IMR-90 (cell line): ENCODE measurements around the gene WASF3. TPM values are rescaled to one million over a fixed set of nuclear protein-coding genes. Genes with fewer than 3 reads are reported as not detected.

ENCODE experiments used
- ATAC-seq: fragments of 200-7000 bp; cut with Tn5 transposase; 2 replicates; pipeline ENCODE4 v1.9.1; 2020; ENCODE audit warnings: low read depth, mild to moderate bottlenecking, moderate library complexity
- BruUV-seq: library from RNA; stranded (reverse); fragments of 400-500 nt; replicated peaks from 2 replicates; lab custom pipeline; 2021; lab: Mats Ljungman, UMichigan
- CTCF ChIA-PET: fragments of 300-600 bp; formaldehyde crosslinking; extraction: SDS; loops from one replicate; lab custom pipeline; 2021; ENCODE audit warnings: antibody characterized with exemption; lab: Yijun Ruan, JAX
- POLR2A ChIA-PET: fragments of 300-600 bp; sonication (Branson Sonifier 250); formaldehyde crosslinking; loops from one replicate; lab custom pipeline; 2022; ENCODE audit warnings: antibody characterized with exemption; ENCODE audit not compliant: unreplicated experiment; lab: Charles Lee
- DNase-seq: peaks from one replicate; pipeline ENCODE4 v3.0.0; 2013
- H2AFZ ChIP-seq: replicated peaks from 2 replicates; pipeline ENCODE3; 2013; ENCODE audit warnings: low read length, mild to moderate bottlenecking; ENCODE audit not compliant: poor library complexity
- H2AK5ac ChIP-seq: 2 replicates; pipeline ENCODE4 v1.6.1; 2013; ENCODE audit warnings: low read depth, low read length, inconsistent platforms
- H2AK9ac ChIP-seq: replicated peaks from 2 replicates; pipeline ENCODE3; 2013; ENCODE audit warnings: mild to moderate bottlenecking, low read depth, low read length, moderate library complexity; ENCODE audit not compliant: poor library complexity
- H2BK120ac ChIP-seq: 2 replicates; pipeline ENCODE4 v1.6.1; 2013; ENCODE audit warnings: low read depth, low read length, inconsistent platforms
- H2BK15ac ChIP-seq: 3 replicates; pipeline ENCODE4 v1.6.1; 2013; ENCODE audit warnings: low read depth, low read length, inconsistent platforms
- H2BK20ac ChIP-seq: 2 replicates; pipeline ENCODE4 v1.6.1; 2013; ENCODE audit warnings: low read depth, mild to moderate bottlenecking, inconsistent platforms, low read length, moderate library complexity
- H2BK5ac ChIP-seq: 2 replicates; pipeline ENCODE4 v1.6.1; 2013; ENCODE audit warnings: mild to moderate bottlenecking, low read depth, low read length, inconsistent platforms; ENCODE audit not compliant: poor library complexity, severe bottlenecking
- H3K14ac ChIP-seq: replicated peaks from 2 replicates; pipeline ENCODE4 v1.6.1; 2013; ENCODE audit warnings: low read depth, low read length, inconsistent platforms
- H3K18ac ChIP-seq: 2 replicates; pipeline ENCODE4 v1.6.1; 2013; ENCODE audit warnings: low read depth, low read length, control low read depth
- H3K23ac ChIP-seq: 2 replicates; pipeline ENCODE4 v1.6.1; 2013; ENCODE audit warnings: low read depth, low read length, inconsistent platforms
- H3K27ac ChIP-seq: 2 replicates; pipeline ENCODE4 v1.5.1; 2013; ENCODE audit warnings: mild to moderate bottlenecking, control low read depth, low read length; ENCODE audit not compliant: insufficient read depth
- H3K27me3 ChIP-seq: 2 replicates; pipeline ENCODE4 v1.6.1; 2013; ENCODE audit warnings: low read length; ENCODE audit not compliant: control insufficient read depth, insufficient read depth
- H3K36me3 ChIP-seq: 2 replicates; pipeline ENCODE4 v1.6.1; 2013; ENCODE audit warnings: low read length, mixed read lengths; ENCODE audit not compliant: control insufficient read depth, insufficient read depth
- H3K4ac ChIP-seq: 2 replicates; pipeline ENCODE4 v1.6.1; 2013; ENCODE audit warnings: low read depth, low read length, inconsistent platforms
- H3K4me1 ChIP-seq: 2 replicates; pipeline ENCODE4 v1.6.1; 2013; ENCODE audit warnings: low read length, mixed read lengths; ENCODE audit not compliant: control insufficient read depth, insufficient read depth
- H3K4me2 ChIP-seq: 2 replicates; pipeline ENCODE4 v1.6.1; 2013; ENCODE audit warnings: low read depth, mild to moderate bottlenecking, control low read depth, low read length, moderate library complexity
- H3K4me3 ChIP-seq: 2 replicates; pipeline ENCODE4 v1.5.1; 2013; ENCODE audit warnings: low read depth, mild to moderate bottlenecking, control low read depth, low read length, moderate library complexity; ENCODE audit not compliant: insufficient read depth
- H3K56ac ChIP-seq: 2 replicates; pipeline ENCODE4 v1.6.1; 2013; ENCODE audit warnings: low read length, inconsistent platforms; ENCODE audit not compliant: insufficient read depth; ENCODE audit errors: extremely low read depth
- H3K79me1 ChIP-seq, 2 experiments: 2 replicates each; pipeline ENCODE4 v1.6.1; 2013; ENCODE audit warnings: low read length in 2 of 2, inconsistent platforms in 1 of 2, low read depth in 1 of 2
- H3K9ac ChIP-seq: 2 replicates; pipeline ENCODE4 v1.6.1; 2013; ENCODE audit warnings: low read depth, low read length, control low read depth
- H3K9me1 ChIP-seq: 2 replicates; pipeline ENCODE4 v1.6.1; 2013; ENCODE audit warnings: low read length, inconsistent platforms; ENCODE audit not compliant: insufficient read depth
- H3K9me3 ChIP-seq: 2 replicates; pipeline ENCODE4 v1.6.1; 2013; ENCODE audit warnings: low read length; ENCODE audit not compliant: control insufficient read depth, insufficient read depth
- H4K20me1 ChIP-seq: 2 replicates; pipeline ENCODE4 v1.6.1; 2013; ENCODE audit warnings: low read length, inconsistent platforms; ENCODE audit not compliant: insufficient read depth
- H4K5ac ChIP-seq: 2 replicates; pipeline ENCODE4 v1.6.1; 2013; ENCODE audit warnings: mild to moderate bottlenecking, low read depth, low read length, control low read depth
- H4K8ac ChIP-seq, 2 experiments: 2 replicates each; pipeline ENCODE4 v1.6.1; 2013; ENCODE audit warnings: low read depth in 2 of 2, low read length in 2 of 2, control low read depth in 1 of 2, inconsistent platforms in 1 of 2
- H4K91ac ChIP-seq: 2 replicates; pipeline ENCODE4 v1.6.1; 2013; ENCODE audit warnings: low read depth, low read length, inconsistent platforms; ENCODE audit not compliant: insufficient read depth
- ELK1 ChIP-seq: fragments of 150-350 bp; IDR thresholded peaks from 2 replicates; pipeline ENCODE4 v1.6.1; 2016; ENCODE audit warnings: low read depth, mild to moderate bottlenecking, low read length, moderate library complexity, borderline replicate concordance
- WGBS, 2 experiments: methylation state at CpG; one replicate each; pipeline versions ENCODE4 v1.1.5 to v1.1.7; 2013; ENCODE audit warnings: missing lambda C conversion rate in 2 of 2; ENCODE audit not compliant: insufficient read length in 1 of 2; ENCODE audit errors: extremely low coverage in 2 of 2; 5-methylcytosine and 5-hydroxymethylcytosine counted together
- dilution Hi-C: fragments of 300-500 bp; cut with HindIII; formaldehyde crosslinking; loops from one replicate; pipeline ENCODE4 v1.14.3; 2018; ENCODE audit warnings: low sequenced_read_pairs; ENCODE audit not compliant: unreplicated experiment
- in situ Hi-C: fragments of 300-500 bp; cut with MboI; formaldehyde crosslinking; loops from 3 replicates; pipeline ENCODE4 v1.14.3; 2019; ENCODE audit warnings: low sequenced_read_pairs, inconsistent platforms, mixed read lengths
- intact Hi-C: fragments of 100-400 bp; cut with micrococcal nuclease; formaldehyde crosslinking; loops from 2 replicates; pipeline ENCODE4 v1.10.0; 2022
- polyA plus RNA-seq, 3 experiments: library from polyadenylated mRNA; depleted of rRNA; stranded (reverse); fragments of >200 nt; gene quantifications; 2 replicates each; pipeline ENCODE4 v1.2.3, GENCODE V29; 2012; ENCODE audit warnings: low replicate concordance in 1 of 3
- total RNA-seq: library from RNA; depleted of rRNA; stranded (reverse); fragments of >200 nt; gene quantifications from 2 replicates; pipeline ENCODE4 v1.2.3, GENCODE V29; 2012

The WASF3 gene
- total and polyA plus RNA-seq, 2 of the 4 experiments (the other 2 are of a cell fraction): 4.3 to 11.4 TPM

- dilution Hi-C loops: no loop called here
- no peak overlapping the region for H4K91ac ChIP-seq
- WGBS, 2 experiments: no CpG with 5 or more reads among the region's 2 CpGs
- no peak overlapping the region for H3K27ac ChIP-seq
- no peaks in the 10 kb centered on the region for H3K27me3 ChIP-seq
- no peak overlapping the region for H2BK15ac ChIP-seq
- CTCF ChIA-PET: interaction anchor here (1.5 kb wide), 1 partner anchor 15 kb away, joined by 4 read pairs; no protein-coding TSS in a partner anchor
- H3K79me1 ChIP-seq: peaks cover 8 to 23% of the 10 kb centered on the region in 2 experiments
- peaks cover 7% of the 10 kb centered on the region for H3K36me3 ChIP-seq
- H3K4me2 ChIP-seq: no peak overlapping the region
- no peak overlapping the region for H3K18ac ChIP-seq
- no peak overlapping the region for H3K14ac ChIP-seq
- no peak overlapping the region for H3K4me3 ChIP-seq
- BruUV-seq: no TSS peak
- H2AK9ac ChIP-seq: no peak overlapping the region
- DNase-seq: no peak
- no peaks in the 10 kb centered on the region for H4K20me1 ChIP-seq
- no peak overlapping the region for H4K5ac ChIP-seq
- H3K4me1 ChIP-seq: peaks cover 4% of the 10 kb centered on the region; the same call in 1 of the 2 replicates
- H2BK20ac ChIP-seq: no peak overlapping the region
- H3K9ac ChIP-seq: no peak overlapping the region
- no peak overlapping the region for H2AFZ ChIP-seq
- no peak overlapping the region for H2BK120ac ChIP-seq
- peaks cover 5% of the 10 kb centered on the region for H3K9me1 ChIP-seq
- POLR2A ChIA-PET: no interaction called here
- no peaks in the 10 kb centered on the region for H3K9me3 ChIP-seq
- no peak overlapping the region for H2AK5ac ChIP-seq
- no peak overlapping the region for H3K23ac ChIP-seq
- no peak overlapping the region for H4K8ac ChIP-seq
- intact Hi-C loops: no loop called here
- no peak overlapping the region for H3K4ac ChIP-seq
- ATAC-seq: no peak
- in situ Hi-C loops: no loop called here
- no peak overlapping the region for H3K56ac ChIP-seq
- H2BK5ac ChIP-seq: no peak overlapping the region
- no peak for TF ChIP-seq ELK1
These were observed 106.8 kb downstream of the WASF3 start for GRCh38 chr13:26664286-26664685.
